CD1c-positive myeloid dendritic cell (primary cell): Measurements from ENCODE around the gene MVK.

Experiments
- DNase-seq: peaks from one replicate; pipeline ENCODE4 v3.0.0-alpha.2; 2016; ENCODE audit errors: extremely low spot score

Gene MVK

GRCh38 chr12:109608793-109609192, 35.2 kb downstream of the MVK start:
- DNase-seq: no peak

- DNase-seq: no peak
These were observed 35.7 kb downstream of the MVK start for GRCh38 chr12:109609342-109609741.

- no peak for DNase-seq
These were observed 36.9 kb downstream of the MVK start for GRCh38 chr12:109610523-109610922.

DNA sequence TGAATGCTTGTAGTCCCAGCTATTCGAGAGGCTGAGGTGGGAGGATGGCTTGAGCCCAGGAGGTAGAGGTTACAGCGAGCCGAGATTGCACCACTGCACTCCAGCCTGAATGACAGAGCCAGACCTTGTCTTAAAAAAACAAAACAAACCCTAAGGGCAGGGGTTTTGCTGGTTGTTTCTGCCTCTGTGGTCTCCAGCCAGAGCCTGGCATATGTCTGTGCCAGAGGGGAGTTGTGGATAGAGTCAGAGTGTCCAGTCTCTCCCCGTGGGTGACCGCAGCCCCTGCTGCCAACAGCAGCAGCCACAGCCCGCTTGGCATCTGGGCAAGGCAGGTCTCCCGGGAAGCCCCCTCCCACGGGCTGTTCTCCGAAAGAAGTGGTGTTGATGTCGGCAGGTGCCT, 37.6 kb downstream of the MVK start:
- no peak for DNase-seq

GRCh38 chr12:109612003-109612402, 38.4 kb downstream of the MVK start:
- no peak for DNase-seq

DNA sequence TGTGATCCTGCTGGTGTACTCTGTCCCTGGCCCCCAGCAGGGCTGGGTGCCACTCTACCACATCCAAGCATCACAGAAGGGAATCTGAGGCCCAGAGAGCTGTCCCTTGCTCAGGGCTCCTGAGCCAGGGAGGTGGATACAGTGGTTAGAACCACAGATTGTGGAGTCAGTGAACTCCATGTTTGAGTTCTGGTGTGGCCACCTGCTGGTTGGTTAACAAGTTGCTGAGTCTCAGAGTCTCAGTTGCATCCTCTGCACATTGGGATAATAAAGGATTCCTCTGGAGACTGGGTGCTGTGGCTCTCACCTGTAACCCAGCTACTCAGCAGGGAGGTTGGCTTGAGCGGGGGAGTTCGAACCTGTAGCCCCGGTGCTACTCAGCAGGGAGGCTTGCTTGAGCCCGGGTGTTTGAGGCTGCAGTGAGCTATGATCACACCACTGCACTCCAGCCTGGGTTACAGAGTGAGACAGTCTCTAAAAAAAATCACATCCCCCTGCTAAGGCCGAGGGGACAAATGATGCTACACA, 39.4 kb downstream of the MVK start:
- DNase-seq: no peak

DNA sequence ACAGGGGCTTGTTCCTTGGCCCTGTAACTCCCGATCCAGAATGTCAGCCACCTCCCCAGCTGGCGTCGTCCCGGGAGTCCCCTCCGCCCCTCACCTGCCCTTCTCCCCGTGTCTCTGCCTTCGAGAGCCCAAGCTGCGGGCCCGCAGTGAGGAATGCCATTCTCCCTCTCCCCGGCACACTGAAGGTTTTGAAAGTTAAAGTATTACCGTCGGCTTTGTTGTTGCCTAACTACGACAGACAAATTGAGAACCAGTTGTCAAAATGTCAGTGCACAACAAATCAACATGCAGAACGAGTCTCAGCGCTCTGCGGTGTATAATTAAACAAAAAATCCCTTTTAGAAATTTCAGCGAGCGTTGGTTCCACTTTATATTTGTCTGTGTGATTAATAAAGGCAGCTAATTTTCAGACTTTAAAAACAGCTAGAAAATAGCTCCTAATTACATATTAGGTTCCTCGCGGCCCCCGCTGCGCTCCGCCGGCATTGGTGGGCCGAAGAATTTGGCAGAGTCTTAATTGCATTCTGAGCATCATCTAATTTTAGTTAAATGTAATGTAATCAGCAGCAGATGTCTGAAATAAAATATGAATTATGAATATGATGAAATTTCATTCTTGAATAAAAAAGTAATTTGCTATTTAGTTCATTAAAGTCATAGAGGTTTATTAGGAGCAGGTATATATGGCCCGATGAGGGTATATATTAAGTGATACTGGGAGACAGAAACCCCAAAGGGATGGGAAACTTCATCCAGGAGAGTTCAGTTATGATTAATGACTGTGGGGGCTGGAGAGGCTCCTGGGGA, 40.3 kb downstream of the MVK start:
- no peak for DNase-seq

DNA sequence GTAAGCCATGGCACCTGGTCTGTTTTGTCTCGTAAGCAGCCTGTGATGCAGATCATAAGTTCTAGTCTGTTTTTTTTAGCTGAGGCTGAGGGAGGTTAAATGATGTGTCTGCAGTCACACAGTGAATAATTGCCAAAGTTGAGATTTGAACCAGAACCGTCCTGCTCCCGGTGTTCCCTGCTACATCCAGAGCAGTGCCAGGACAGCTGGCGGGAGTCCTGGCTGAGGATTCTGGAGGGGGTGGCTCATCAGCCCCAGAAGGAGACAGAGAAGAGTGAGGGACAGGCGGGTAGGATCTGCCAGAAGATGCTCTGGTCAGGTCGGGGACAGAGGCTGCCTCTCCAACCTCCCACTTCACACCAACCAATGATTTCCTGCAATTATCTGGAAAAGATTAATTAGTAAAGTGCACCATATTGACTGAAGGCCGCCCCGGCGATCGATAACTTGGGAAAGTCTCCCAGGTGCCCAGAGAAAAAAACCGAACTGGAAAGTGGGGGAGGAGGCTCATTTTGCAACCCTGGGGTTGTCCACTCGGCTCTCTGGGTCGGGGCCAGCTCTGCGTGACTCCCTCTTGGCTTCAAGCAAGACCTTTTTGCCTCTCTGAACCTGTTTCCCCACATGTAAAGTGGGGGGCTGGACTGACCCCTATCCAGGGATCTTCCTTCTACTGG, 42.1 kb downstream of the MVK start:
- DNase-seq: no peak

DNA sequence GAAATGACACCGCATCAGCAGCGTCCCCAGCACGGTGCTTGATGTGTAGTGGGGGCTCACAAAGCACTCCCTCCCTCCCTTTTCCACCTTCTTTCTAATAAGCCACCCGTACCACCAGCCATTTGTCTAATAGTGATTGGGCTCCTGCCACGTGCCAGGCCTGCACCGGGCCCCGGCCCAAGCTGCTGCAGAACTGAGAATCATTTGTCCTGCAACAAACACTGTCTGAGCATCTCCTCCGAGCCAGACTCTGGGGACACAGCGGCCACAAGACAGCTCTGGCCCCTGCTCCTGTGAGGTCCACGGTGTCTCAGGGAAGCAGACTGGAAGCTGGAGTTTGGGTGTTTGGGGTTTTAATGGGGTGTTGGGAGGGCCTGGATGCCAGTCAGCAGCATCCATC, 43.9 kb downstream of the MVK start:
- DNase-seq: no peak

- no peak for DNase-seq
These were observed 44.5 kb downstream of the MVK start for GRCh38 chr12:109618082-109618481.

DNA sequence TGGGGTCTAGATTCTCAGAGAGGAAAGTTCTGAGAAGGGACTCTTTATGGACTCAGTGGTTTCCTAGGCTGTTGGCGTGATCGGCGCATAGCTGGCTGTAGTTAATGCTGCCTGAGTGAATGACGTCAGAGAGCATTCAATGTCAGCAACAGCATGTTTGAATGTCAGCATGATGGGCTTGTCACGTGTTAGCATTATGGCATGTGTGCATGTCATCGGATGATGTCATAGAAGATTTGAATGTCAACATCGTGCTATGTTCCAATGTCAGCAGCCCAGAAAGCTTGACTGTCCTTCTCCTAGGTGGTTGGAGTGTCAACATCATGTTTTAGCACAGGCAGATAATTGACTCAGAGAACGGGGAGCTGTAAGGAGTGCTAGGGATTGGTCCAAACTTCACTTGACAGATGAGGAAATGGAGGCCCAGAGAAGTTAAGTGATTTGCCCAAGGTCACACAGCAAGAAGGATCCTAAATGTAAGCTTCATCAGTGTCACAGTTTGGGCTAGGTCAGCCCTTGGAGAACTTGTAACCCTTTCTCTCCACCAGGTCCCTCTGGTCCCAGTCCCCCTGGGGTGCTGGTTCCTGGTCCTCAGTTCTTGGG, 45.5 kb downstream of the MVK start:
- DNase-seq: no peak

GRCh38 chr12:109621211-109621694, 47.7 kb downstream of the MVK start:
- DNase-seq: no peak

GRCh38 chr12:109621901-109622364, 48.3 kb downstream of the MVK start:
- no peak for DNase-seq

DNA sequence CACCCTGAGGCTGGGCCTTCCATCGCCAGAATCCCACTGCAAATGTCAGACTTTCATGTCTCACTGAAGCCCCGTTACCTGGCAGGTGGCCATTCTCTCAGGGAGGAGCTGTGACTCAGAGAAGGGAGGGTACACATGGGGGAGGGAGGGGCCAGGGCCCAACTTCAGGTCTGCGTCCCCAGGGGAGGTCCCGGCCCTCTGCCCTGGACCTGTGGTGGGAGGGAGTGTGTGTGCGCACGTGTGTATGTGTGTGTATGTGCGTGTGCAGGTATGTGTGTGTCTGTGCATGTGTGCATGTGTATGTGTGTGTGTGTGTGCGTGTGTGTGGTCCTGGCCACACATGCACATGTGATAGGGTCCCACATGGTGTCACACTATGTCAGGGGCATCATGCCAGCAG, 50.9 kb downstream of the MVK start:
- no peak for DNase-seq

DNA sequence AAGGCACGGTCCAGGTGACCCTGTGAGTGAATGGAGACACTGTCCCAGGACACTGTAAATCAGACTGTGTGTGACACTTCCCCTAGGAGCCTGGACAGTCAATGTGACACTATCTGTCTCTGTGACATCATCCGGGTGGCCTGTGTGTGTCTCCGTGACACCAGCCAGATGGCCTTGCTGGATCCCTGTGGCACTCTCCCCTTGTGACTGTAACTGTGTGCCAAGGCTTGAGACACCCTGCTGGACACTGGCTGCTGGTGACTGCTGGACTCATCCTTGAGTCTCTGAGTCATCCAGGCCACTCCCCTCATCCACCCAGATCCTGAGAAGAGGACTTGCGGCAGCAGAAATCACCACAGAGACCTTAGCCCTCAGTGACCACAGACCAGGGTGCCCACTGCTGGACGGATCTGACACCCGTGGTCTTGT, 51.6 kb downstream of the MVK start:
- DNase-seq: peak; percentile 19

- DNase-seq: no peak
These were observed 52.3 kb downstream of the MVK start for GRCh38 chr12:109625749-109626377.

- no peak for DNase-seq
These were observed 53.0 kb downstream of the MVK start for GRCh38 chr12:109626378-109627115.

- DNase-seq: no peak
These were observed 54.0 kb downstream of the MVK start for GRCh38 chr12:109627633-109628032.

DNA sequence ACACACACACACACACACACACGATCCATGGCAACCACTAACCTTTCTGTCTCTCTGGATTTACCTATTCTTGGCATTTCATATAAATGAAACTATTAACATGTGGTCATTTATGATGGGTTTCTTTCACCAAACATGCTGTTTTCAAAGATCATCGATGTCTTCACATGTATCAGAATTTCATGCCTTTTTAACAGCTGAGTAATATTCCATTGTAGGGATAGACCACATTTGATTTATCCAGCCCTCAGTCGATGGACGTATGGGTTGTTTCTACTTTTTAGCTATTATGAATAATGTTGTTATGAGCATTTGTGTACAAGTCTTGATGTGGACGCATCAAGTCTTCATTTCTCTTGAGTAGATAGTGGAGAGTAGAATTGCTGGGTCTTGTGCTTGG, 56.5 kb downstream of the MVK start:
- DNase-seq: no peak

- DNase-seq: no peak
These were observed 57.2 kb downstream of the MVK start for GRCh38 chr12:109630815-109631214.

GRCh38 chr12:109631302-109631701, 57.7 kb downstream of the MVK start:
- no peak for DNase-seq
